ENCODE measurements around the gene HEYL.
A peak's percentile ranks its signal among the peaks of the same experiment; 100 is the strongest.

HEYL gene

GRCh38 chr1:39639305-39640130 is at the start of gene HEYL:
TSS of gene HEYL (minus strand) at chr1:39639643. CDS start at chr1:39639625, 18 bp downstream.
- peak; percentile 90 for DNase-seq

GRCh38 chr1:39689214-39689613 is 49.8 kb upstream of the HEYL start:
- DNase-seq, result no peak

- DNase-seq, result no peak
These were observed 49.3 kb upstream of the HEYL start for GRCh38 chr1:39688706-39689105.

GRCh38 chr1:39687243-39687642 is 47.8 kb upstream of the HEYL start:
- DNase-seq, result no peak

- DNase-seq, result no peak
These were observed 45.6 kb upstream of the HEYL start for GRCh38 chr1:39685071-39685470.

GRCh38 chr1:39684313-39684664 is 44.8 kb upstream of the HEYL start:
- no peak for DNase-seq

GRCh38 chr1:39683591-39684312 is 44.3 kb upstream of the HEYL start:
- DNase-seq, result no peak

- DNase-seq, result no peak
These were observed 42.6 kb upstream of the HEYL start for GRCh38 chr1:39681999-39682398.

- DNase-seq, result no peak
These were observed 41.9 kb upstream of the HEYL start for GRCh38 chr1:39681294-39681693.

GRCh38 chr1:39680751-39681150 is 41.3 kb upstream of the HEYL start:
- DNase-seq, result no peak

- no peak for DNase-seq
These were observed 40.4 kb upstream of the HEYL start for GRCh38 chr1:39679821-39680220.

- DNase-seq, result no peak
These were observed 39.4 kb upstream of the HEYL start for GRCh38 chr1:39678889-39679288.

GRCh38 chr1:39677645-39678044 is 38.2 kb upstream of the HEYL start:
- DNase-seq, result no peak

GRCh38 chr1:39676948-39677548 is 37.6 kb upstream of the HEYL start:
- no peak for DNase-seq

GRCh38 chr1:39675220-39675619 is 35.8 kb upstream of the HEYL start:
- DNase-seq, result peak; percentile 86

- no peak for DNase-seq
These were observed 33.8 kb upstream of the HEYL start for GRCh38 chr1:39673215-39673614.

GRCh38 chr1:39672551-39672947 is 33.1 kb upstream of the HEYL start:
- no peak for DNase-seq

- DNase-seq, result peak; percentile 11
These were observed 32.5 kb upstream of the HEYL start, which contains the start of gene NT5C1A for GRCh38 chr1:39671793-39672550. TSS of gene NT5C1A (minus strand) at chr1:39672107. CDS start at chr1:39672038, 69 bp downstream.

GRCh38 chr1:39671433-39671792 is 32.0 kb upstream of the HEYL start:
- no peak for DNase-seq

GRCh38 chr1:39670689-39671088 is 31.2 kb upstream of the HEYL start:
- no peak for DNase-seq

- DNase-seq, result no peak
These were observed 29.5 kb upstream of the HEYL start for GRCh38 chr1:39668894-39669293.

- DNase-seq, result no peak
These were observed 28.7 kb upstream of the HEYL start for GRCh38 chr1:39668111-39668510.

GRCh38 chr1:39666772-39667171 is 27.3 kb upstream of the HEYL start:
- no peak for DNase-seq
